ENCODE data around the gene PHAF1.

Gene PHAF1

GRCh38 chr16:67164599-67165061, 54.9 kb downstream of the PHAF1 start, which contains the start of gene HSF4:
TSS of gene HSF4 (plus strand) at chr16:67164745. CDS start at chr16:67164812, 67 bp downstream.
- peak; percentile 29 to 53 for DNase-seq

- no peak for DNase-seq
These were observed 55.7 kb downstream of the PHAF1 start for GRCh38 chr16:67165121-67166078.

DNA sequence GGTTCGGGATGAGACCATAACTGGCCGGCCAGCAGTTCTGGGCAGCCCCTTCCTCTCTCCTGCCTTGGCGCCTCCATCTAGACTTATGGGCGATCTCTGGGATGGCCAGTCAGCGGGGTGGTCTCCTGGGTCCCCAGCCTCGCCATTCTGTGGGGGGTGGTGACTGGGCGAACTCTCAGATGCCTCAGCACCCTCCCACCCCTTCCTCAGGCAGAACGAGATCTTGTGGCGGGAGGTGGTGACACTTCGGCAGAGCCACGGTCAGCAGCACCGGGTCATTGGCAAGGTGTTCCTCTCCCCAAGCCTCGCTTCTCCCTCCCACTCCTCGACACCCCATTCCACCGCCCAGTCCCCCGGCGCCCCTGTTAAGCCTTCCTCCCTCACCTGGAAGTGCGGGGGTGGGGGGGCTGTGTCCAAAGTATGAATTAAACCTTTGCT, 56.4 kb downstream of the PHAF1 start:
- DNase-seq = no peak

GRCh38 chr16:67166598-67167168, 56.9 kb downstream of the PHAF1 start:
- DNase-seq = no peak

- no peak for DNase-seq
These were observed 57.8 kb downstream of the PHAF1 start for GRCh38 chr16:67167588-67167987.

- no peak for DNase-seq
These were observed 59.3 kb downstream of the PHAF1 start for GRCh38 chr16:67169011-67169451.

- DNase-seq = no peak
These were observed 60.0 kb downstream of the PHAF1 start for GRCh38 chr16:67169642-67170167.

GRCh38 chr16:67170168-67170948, 60.6 kb downstream of the PHAF1 start, which contains the start of gene NOL3:
TSS of gene NOL3 (plus strand) at chr16:67170538.
- DNase-seq = peak; percentile 29 to 57

DNA sequence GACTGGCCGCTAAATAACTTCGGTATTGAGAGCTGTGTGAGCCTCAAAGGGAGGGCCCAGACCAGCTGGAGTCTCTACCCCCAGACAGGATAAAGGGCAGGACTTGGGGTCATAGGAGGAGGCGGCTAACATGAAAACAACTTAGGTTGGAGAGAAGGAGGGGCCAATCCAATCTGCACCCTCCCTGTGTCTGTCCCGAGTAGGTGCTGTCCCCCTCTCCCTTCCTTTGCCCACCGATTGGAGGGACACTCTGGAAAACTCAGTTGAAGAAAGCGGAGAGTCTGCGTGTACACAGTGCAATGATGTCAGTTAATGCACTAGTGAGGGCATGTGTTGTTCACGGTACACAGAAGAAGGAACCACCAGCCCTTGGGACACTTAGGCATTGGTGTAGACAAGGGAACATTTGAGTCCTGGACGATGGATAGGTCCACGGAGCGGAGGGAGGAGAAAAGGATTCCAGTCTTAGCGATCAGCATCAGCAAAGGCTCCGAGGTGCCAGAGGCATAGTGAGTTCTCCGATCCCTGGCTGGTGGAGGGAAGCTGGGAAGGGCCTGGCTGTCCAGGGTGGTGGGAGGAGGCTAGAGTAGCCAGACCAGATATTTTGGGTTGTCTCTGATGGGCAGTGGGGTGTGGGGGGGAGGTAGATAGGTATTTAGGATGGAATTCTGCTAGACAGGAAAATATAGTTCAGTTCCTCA, 61.4 kb downstream of the PHAF1 start:
- no peak for DNase-seq

- DNase-seq = no peak
These were observed 63.6 kb downstream of the PHAF1 start for GRCh38 chr16:67173323-67173722.

- peak; percentile 48 to 64 for DNase-seq
These were observed 64.3 kb downstream of the PHAF1 start for GRCh38 chr16:67173808-67174705.

DNA sequence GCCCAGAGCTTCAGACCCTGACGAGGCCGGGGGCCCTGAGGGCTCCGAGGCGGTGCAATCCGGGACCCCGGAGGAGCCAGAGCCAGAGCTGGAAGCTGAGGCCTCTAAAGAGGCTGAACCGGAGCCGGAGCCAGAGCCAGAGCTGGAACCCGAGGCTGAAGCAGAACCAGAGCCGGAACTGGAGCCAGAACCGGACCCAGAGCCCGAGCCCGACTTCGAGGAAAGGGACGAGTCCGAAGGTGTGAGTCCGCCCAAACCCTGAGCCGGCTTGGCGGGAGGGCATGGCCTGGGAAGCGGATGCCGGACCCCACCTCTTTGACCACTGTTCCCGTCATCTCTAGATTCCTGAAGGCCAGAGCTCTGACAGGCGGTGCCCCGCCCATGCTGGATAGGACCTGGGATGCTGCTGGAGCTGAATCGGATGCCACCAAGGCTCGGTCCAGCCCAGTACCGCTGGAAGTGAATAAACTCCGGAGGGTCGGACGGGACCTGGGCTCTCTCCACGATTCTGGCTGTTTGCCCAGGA, 65.0 kb downstream of the PHAF1 start:
- DNase-seq = no peak

DNA sequence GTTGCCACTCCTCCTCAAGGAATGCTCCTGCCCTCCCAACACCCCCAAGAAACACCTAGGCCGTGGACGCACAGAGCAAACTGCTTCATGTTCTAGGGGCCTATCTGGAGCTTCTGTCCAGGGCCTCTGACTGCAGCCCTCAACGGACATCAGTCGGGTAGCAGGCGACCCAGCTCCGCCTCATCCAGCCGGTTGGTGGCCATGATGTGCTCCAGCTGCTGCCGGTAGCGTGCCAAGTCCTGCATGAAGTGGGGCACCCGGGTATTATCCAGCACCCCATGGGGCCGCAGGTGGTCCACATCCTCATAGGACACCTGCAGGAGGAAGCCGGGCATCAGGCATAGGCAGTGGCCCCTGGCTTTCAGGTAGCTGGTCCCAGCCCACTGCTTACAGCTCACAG, 66.9 kb downstream of the PHAF1 start:
- no peak for DNase-seq

GRCh38 chr16:67177743-67178699, 68.3 kb downstream of the PHAF1 start:
- no peak for DNase-seq

DNA sequence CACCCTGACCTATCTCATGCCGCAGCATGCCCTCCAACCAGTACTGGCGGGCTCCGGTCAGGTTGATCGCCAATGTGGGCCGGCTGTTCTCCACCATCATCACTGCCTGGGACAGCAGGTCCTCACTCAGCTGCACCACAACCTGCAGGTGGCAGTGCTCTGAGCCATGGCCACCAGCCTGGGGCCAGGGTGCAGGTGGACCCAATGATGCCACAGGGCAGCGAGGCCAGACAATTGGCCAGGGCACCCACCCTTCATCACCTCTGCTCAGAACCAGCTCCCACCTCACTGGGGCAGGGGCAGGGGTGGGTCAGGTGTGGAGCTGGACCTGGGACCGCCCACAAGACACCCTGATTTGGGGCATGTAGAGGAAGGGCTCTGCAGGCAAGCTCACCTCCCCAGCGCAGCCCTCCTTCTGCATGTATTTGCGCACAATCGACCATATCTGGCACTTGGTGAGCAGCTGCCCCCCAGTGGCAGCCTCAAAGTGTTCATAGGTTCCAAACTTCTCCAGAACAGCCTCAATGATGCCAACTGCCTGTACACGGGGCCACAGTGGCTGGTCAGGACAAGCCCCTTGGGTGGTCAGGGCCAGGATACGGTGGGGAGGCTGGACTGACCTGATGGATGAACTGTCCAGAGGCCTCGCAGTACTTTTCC, 69.8 kb downstream of the PHAF1 start:
- no peak for DNase-seq

DNA sequence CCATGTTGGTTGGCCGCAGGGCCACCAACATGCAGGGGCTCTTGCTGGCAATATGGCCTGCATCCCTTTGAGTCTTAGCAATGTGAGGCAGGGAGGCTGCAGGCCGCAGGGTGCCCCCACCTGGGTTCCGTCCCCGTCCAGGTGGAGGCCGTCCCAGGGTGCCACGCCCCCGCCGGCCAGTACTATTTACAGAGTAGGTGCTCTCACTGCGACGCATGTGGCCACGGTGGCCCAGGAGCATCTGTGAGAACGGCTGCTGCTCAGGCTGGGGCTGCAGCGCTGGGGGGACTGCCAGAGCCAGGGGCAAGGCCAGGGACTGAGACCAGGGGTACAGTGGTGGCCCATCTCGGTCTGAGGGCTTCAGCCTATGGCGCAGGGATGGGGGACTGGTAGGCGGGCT, 70.4 kb downstream of the PHAF1 start:
- DNase-seq = no peak

DNA sequence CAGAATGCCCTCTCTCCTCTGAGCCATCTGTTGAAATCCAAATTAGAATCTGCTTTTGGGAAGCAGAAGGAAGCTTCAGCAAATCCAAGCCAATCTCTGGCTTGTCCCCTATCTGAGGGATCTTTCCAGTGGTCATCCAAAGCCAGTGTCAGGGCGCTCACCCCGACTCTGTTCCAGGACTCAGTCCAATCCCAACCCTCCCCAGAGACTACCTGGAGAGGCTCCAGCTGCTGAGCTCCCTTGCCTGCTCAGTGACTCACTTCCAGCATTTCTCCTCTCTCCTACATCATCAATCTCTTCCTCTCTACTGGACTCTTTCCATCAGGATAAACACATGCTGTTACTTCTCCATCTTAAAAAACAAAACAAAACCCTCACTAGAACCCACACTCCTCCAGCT, 71.6 kb downstream of the PHAF1 start:
- no peak for DNase-seq

DNA sequence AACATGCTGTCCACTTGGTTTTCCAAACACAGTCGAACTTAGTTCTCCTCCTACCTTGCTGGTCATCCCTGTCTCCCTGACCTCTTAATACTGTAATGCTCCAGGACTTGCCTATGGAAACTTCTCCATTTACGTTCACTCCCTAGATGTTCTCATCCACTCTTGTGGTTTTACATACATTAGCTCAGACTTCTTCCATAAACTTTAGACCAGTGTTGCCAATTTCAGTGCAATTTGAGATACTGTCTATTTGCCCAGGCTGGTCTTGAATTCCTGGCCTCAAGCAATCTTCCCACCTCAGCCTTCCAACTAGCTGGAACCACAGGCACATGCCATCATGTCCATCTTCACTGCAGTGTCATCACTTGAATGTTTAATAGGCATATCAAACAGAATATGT, 72.5 kb downstream of the PHAF1 start:
- DNase-seq = no peak

- no peak for DNase-seq
These were observed 73.5 kb downstream of the PHAF1 start for GRCh38 chr16:67183284-67183626.
